Transverse colon (tissue), 4 donors: Measurements from ENCODE around the gene GDPGP1. TPM values are rescaled to one million over a fixed set of nuclear protein-coding genes. Genes with fewer than 3 reads are reported as not detected.

Experiments used
- DNase-seq: peaks from one replicate; pipeline ENCODE4 v3.0.0-alpha.2; 2019
- H3K27ac ChIP-seq, 4 donors: fragments of 200-600 bp; sonication (generic); 2 replicates each; pipeline ENCODE4 v1.5.1; 2016 to 2018; ENCODE audit warnings: inconsistent platforms in 4 of 4
- H3K27me3 ChIP-seq: fragments of 200-600 bp; sonication (generic); 2 replicates; pipeline ENCODE4 v1.5.1; 2017; ENCODE audit warnings: inconsistent platforms
- H3K36me3 ChIP-seq, 4 donors: fragments of 200-600 bp; sonication (generic); 2 replicates each; pipeline ENCODE4 v1.5.1; 2017 to 2019; ENCODE audit warnings: inconsistent platforms in 4 of 4
- H3K4me1 ChIP-seq, 4 donors: fragments of 200-600 bp; sonication (generic); 2 replicates each; pipeline ENCODE4 v1.5.1; 2017 to 2020; ENCODE audit warnings: inconsistent platforms in 4 of 4
- H3K4me3 ChIP-seq, 4 donors: fragments of 200-600 bp; sonication (generic); 1 replicate in 1 of 4; 2 replicates in 3 of 4; pipeline versions ENCODE4 v1.5.1 to v1.6.1; 2017 to 2019; ENCODE audit warnings: inconsistent platforms in 4 of 4
- H3K9me3 ChIP-seq, 2 donors: fragments of 200-600 bp; sonication (generic); 2 replicates each; pipeline ENCODE4 v1.5.1; 2017 to 2019; ENCODE audit warnings: inconsistent platforms in 2 of 2
- EP300 ChIP-seq: sonication (generic); formaldehyde crosslinking; IDR thresholded peaks from one replicate; pipeline ENCODE4 v1.6.1; 2017; ENCODE audit warnings: antibody characterized with exemption, low read depth
- POLR2A ChIP-seq: fragments of 450-650 bp; IDR thresholded peaks from one replicate; pipeline ENCODE4 v1.6.1; 2016; ENCODE audit warnings: antibody characterized with exemption, mild to moderate bottlenecking, moderate library complexity
- POLR2AphosphoS5 ChIP-seq, 3 donors: sonication (generic); formaldehyde crosslinking; IDR thresholded peaks; one replicate each; pipeline ENCODE4 v1.6.1; 2016; ENCODE audit warnings: antibody characterized with exemption in 3 of 3
- WGBS, 2 donors: methylation state at CpG; one replicate each; pipeline ENCODE4 v1.1.5; 2018; ENCODE audit warnings: low coverage in 1 of 2; 5-methylcytosine and 5-hydroxymethylcytosine counted together
- in situ Hi-C, 4 donors: fragments of 200-750 bp; cut with MboI; loops; one replicate each; pipeline versions ENCODE4 v1.15.0 to v1.15.1; 2017; ENCODE audit warnings: low sequenced_read_pairs in 3 of 4, low pct_ligation_motif_present in 1 of 4, low pct_unique_long_range_greater_than_20kb in 1 of 4
- intact Hi-C: fragments of 100-400 bp; cut with DNase I; formaldehyde crosslinking; loops from one replicate; pipeline ENCODE4 v1.15.1; 2023; ENCODE audit warnings: low total_unique reads
- total RNA-seq, 4 donors: library from RNA; depleted of rRNA; stranded (reverse); fragments of >200 nt; gene quantifications; one replicate each; pipeline ENCODE4 v1.1.0, GENCODE V29; 2016
- TF ChIP-seq, protein P1 (sequence below), 5 experiments: fragments of 200-600 bp in 3 of 5; fragments of 450-650 bp in 2 of 5; sonication (generic) in 3 of 5; IDR thresholded peaks; 1 replicate in 2 of 5; 2 replicates in 3 of 5; pipeline ENCODE4 v1.5.1; 2016 to 2017; ENCODE audit warnings: antibody characterized with exemption in 5 of 5, inconsistent platforms in 3 of 5, mild to moderate bottlenecking in 2 of 5, moderate library complexity in 1 of 5

GDPGP1 gene
- total RNA-seq, 4 donors from 2014 or later: 6.8 to 28.8 (median 21.3) TPM

DNA sequence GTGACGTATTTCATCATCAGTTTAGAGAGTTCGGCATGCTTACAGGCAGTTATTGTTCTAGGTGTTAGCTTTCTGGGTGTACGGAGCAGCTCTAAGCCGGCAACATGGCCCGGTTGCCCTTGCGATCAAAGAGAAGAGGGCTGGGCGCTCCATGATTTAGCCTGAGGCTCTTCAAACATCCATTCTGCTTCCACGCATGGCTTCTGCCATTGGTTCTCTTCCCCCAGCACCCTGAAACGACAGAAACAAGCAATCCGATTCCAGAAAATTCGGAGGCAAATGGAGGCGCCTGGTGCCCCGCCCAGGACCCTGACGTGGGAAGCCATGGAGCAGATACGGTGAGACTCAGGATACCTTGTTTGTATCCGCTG lies 32.0 kb downstream of the GDPGP1 start:
- H3K4me1 ChIP-seq: peaks cover 32 to 56% (median 40%) of the 10 kb centered on the region in 4 donors
- peak overlapping the region; percentile 95 to 99 (median 98) for H3K27ac ChIP-seq
- 4% methylated on average over 14 of the region's 16 CpGs; no CpG with 5 or more reads in 1 of the 2 donors for WGBS, 2 donors
- H3K36me3 ChIP-seq: peaks cover 0 to 17% (median 3%) of the 10 kb centered on the region in 4 donors
- peak overlapping the region; percentile 59 to 78 (median 70) for H3K4me3 ChIP-seq
- in situ Hi-C loops: no loop called here
- peak; percentile 40 for DNase-seq
- no peaks in the 10 kb centered on the region for H3K9me3 ChIP-seq
- no peak for TF ChIP-seq POLR2AphosphoS5 (IDR thresholded peaks at IDR 0.05)
- intact Hi-C loops: no loop called here
- H3K27me3 ChIP-seq: no peaks in the 10 kb centered on the region

DNA sequence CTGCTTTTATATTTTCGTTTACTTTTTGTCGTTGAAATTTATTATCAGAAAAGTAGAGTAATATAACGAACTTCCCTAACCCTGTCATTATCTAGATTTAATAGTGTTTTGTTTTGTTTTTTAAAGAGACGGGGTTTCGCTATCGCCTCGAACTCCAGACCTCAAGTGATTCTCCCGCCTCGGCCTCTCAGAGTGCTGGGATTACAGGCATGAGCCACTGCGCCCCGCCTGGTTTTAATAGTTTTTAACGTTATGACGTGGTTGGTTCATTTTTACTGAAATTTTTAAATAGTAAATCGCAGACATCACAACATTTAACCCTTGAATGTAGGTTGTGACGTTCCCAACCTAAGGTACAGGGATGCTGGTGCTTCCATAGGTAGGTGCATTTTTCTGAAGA lies 32.5 kb downstream of the GDPGP1 start:
- intact Hi-C loops: no loop called here
- no peaks in the 10 kb centered on the region for H3K27me3 ChIP-seq
- in situ Hi-C loops: no loop called here
- peak overlapping the region; percentile 95 to 99 (median 98) for H3K27ac ChIP-seq
- peaks cover 32 to 56% (median 40%) of the 10 kb centered on the region in 4 donors for H3K4me1 ChIP-seq
- peak; percentile 34 for DNase-seq
- peaks cover 0 to 21% (median 4%) of the 10 kb centered on the region in 4 donors for H3K36me3 ChIP-seq
- WGBS, 2 donors: 2 to 10% methylated on average over 15 of the region's 15 CpGs
- TF ChIP-seq, protein P1, sequence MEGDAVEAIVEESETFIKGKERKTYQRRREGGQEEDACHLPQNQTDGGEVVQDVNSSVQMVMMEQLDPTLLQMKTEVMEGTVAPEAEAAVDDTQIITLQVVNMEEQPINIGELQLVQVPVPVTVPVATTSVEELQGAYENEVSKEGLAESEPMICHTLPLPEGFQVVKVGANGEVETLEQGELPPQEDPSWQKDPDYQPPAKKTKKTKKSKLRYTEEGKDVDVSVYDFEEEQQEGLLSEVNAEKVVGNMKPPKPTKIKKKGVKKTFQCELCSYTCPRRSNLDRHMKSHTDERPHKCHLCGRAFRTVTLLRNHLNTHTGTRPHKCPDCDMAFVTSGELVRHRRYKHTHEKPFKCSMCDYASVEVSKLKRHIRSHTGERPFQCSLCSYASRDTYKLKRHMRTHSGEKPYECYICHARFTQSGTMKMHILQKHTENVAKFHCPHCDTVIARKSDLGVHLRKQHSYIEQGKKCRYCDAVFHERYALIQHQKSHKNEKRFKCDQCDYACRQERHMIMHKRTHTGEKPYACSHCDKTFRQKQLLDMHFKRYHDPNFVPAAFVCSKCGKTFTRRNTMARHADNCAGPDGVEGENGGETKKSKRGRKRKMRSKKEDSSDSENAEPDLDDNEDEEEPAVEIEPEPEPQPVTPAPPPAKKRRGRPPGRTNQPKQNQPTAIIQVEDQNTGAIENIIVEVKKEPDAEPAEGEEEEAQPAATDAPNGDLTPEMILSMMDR (IDR thresholded peaks at IDR 0.05): no peak
- TF ChIP-seq POLR2AphosphoS5 (IDR thresholded peaks at IDR 0.05) (peak in 1 of 3 donors; percentile 17), EP300 (no peak), POLR2A (no peak)
- H3K9me3 ChIP-seq: no peaks in the 10 kb centered on the region
- H3K4me3 ChIP-seq: peak overlapping the region; percentile 59 to 78 (median 70)

DNA sequence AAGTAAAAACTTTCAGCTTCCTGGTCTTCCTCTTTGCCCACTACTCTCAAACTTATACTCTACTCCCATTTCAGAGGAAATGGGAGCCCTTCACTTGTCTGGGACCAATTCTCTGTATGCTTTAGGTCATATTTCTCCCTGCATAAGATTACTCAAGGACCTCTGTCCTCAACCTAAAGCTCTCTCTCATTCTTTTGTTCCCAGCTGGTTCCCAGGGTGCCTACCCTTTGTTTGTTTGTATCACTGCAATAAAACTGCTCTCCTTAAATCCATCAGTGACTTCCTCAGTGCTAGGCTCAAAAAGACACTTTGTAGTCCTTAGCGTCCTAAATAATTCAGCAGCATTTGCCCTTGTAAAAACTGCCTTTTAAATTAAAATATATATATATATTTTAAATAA lies 34.4 kb downstream of the GDPGP1 start:
- 25 to 35% methylated on average over 1 of the region's 1 CpG for WGBS, 2 donors
- Histone ChIP-seq H3K27me3 (no peaks in the 10 kb centered on the region), H3K4me3 (peak overlapping the region in 1 of 4 donors; percentile 69), H3K36me3 (peaks cover 0 to 25% (median 10%) of the 10 kb centered on the region in 4 donors), H3K9me3 (no peaks in the 10 kb centered on the region), H3K4me1 (peaks cover 32 to 51% (median 40%) of the 10 kb centered on the region in 4 donors), H3K27ac (peak overlapping the region; percentile 32 to 99 (median 97))
- in situ Hi-C loops: no loop called here
- DNase-seq: no peak
- TF ChIP-seq POLR2A (no peak), POLR2AphosphoS5 (IDR thresholded peaks at IDR 0.05) (no peak), EP300 (no peak)
- TF ChIP-seq, protein P1 (IDR thresholded peaks at IDR 0.05): no peak
- intact Hi-C loops: no loop called here

DNA sequence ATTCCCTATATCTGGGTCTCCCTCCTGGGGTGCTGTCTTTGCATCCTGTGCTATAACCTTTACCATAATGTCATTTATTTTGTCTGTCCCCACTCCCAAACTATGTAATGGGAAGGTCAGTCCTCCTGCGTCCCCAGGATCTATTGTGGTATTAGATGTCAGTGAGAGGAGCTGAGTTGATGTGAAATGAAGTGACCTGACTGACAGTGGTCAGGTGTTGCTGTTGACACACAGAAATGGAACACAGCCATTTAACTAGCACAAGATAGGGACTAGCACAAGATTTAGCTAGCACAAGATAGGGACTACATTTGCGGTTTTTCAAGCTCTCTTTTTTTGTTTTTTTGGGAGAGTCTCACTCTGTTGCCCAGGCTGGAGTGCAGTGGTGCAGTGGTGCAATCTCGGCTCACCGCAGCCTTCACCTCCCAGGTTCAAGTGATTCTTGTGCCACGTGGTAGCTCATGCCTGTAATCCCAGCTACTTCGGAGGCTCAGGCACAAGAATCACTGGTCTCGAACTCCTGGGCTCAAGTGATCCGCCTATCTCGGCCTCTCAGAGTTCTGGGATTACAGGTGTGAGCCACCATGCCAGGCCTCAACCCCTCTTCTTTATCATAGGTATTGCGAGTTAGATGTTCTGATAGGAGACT lies 36.6 kb downstream of the GDPGP1 start:
- in situ Hi-C loops (no loop called here), intact Hi-C loops (no loop called here)
- no peak for DNase-seq
- peaks cover 0 to 33% (median 13%) of the 10 kb centered on the region in 4 donors for H3K36me3 ChIP-seq
- H3K27ac ChIP-seq: no peak overlapping the region
- WGBS, 2 donors: 88 to 93% methylated on average over 2 to 10 of the region's 10 CpGs
- no peak overlapping the region for H3K4me3 ChIP-seq
- TF ChIP-seq, protein P1 (IDR thresholded peaks at IDR 0.05): no peak
- no peak for TF ChIP-seq POLR2AphosphoS5 (IDR thresholded peaks at IDR 0.05)
- no peak for TF ChIP-seq EP300
- TF ChIP-seq POLR2A: no peak
- no peaks in the 10 kb centered on the region for H3K27me3 ChIP-seq
- H3K9me3 ChIP-seq: no peaks in the 10 kb centered on the region
- H3K4me1 ChIP-seq: peaks cover 23 to 37% (median 30%) of the 10 kb centered on the region in 4 donors
